ENCODE measurements around the gene WASF2.
"Not testable (repeated sequence)": the region's sequence is repeated elsewhere in the genome, so short reads cannot be mapped to it uniquely, and the experiment has no call there.

WASF2 gene

GRCh38 chr1:27489973-27490741 lies at the start of gene WASF2:
TSS of gene WASF2 (minus strand) at chr1:27490167. CDS start at chr1:27428890, 61,277 bp downstream.
- ATAC-seq, result peak; percentile 98
- no peaks in the 10 kb centered on the region for H3K9me3 Mint-ChIP-seq

GRCh38 chr1:27538793-27539192 lies 48.8 kb upstream of the WASF2 start:
- no peaks in the 10 kb centered on the region for H3K27me3 Mint-ChIP-seq
- peaks cover 17% of the 10 kb centered on the region for H3K4me1 Mint-ChIP-seq
- ATAC-seq (no peak), DNase-seq (no peak)
- no peaks in the 10 kb centered on the region for H3K9me3 Mint-ChIP-seq
- no peak overlapping the region for H3K27ac Mint-ChIP-seq
- no peak overlapping the region for H3K4me3 Mint-ChIP-seq

More at GRCh38 chr1:27489973-27490741, at the start of gene WASF2:
- peak within 1 kb of the TSS; percentile 99 to 100 for H3K27ac Mint-ChIP-seq
- DNase-seq, result peak; percentile 98
- no peaks in the 10 kb centered on the region for H3K27me3 Mint-ChIP-seq
- peak within 1 kb of the TSS; percentile 86 to 90 for H3K4me3 Mint-ChIP-seq
- H3K4me1 Mint-ChIP-seq, result peaks cover 35% of the 10 kb centered on the region

- ATAC-seq, H3K27ac Mint-ChIP-seq, H3K4me3 Mint-ChIP-seq, H3K27me3 Mint-ChIP-seq, DNase-seq, H3K9me3 Mint-ChIP-seq: not testable (repeated sequence)
- peaks cover 22% of the 10 kb centered on the region for H3K4me1 Mint-ChIP-seq
Measured at GRCh38 chr1:27538305-27538676, 48.3 kb upstream of the WASF2 start.

- Mint-ChIP-seq H3K27me3 (no peaks in the 10 kb centered on the region), H3K9me3 (no peaks in the 10 kb centered on the region), H3K4me3 (no peak overlapping the region), H3K4me1 (peaks cover 31% of the 10 kb centered on the region), H3K27ac (no peak overlapping the region)
- DNase-seq (no peak), ATAC-seq (no peak)
Measured at GRCh38 chr1:27536767-27537166, 46.8 kb upstream of the WASF2 start.

- ATAC-seq (no peak), DNase-seq (no peak)
- no peak overlapping the region for H3K4me3 Mint-ChIP-seq
- H3K27me3 Mint-ChIP-seq, result no peaks in the 10 kb centered on the region
- no peak overlapping the region for H3K27ac Mint-ChIP-seq
- H3K4me1 Mint-ChIP-seq, result peaks cover 32% of the 10 kb centered on the region
- no peaks in the 10 kb centered on the region for H3K9me3 Mint-ChIP-seq
Measured at GRCh38 chr1:27536010-27536757, 46.2 kb upstream of the WASF2 start.

- H3K27me3 Mint-ChIP-seq, result no peaks in the 10 kb centered on the region
- H3K9me3 Mint-ChIP-seq, result no peaks in the 10 kb centered on the region
- H3K4me3 Mint-ChIP-seq, result no peak overlapping the region
- H3K27ac Mint-ChIP-seq, result no peak overlapping the region
- H3K4me1 Mint-ChIP-seq, result peaks cover 27% of the 10 kb centered on the region
- ATAC-seq (no peak), DNase-seq (no peak)
Measured at GRCh38 chr1:27535386-27535785, 45.4 kb upstream of the WASF2 start.

GRCh38 chr1:27531959-27532685 lies 42.2 kb upstream of the WASF2 start:
- Mint-ChIP-seq H3K27ac (peak overlapping the region; percentile 39 to 73), H3K4me1 (peaks cover 36% of the 10 kb centered on the region), H3K9me3 (no peaks in the 10 kb centered on the region), H3K4me3 (no peak overlapping the region), H3K27me3 (no peaks in the 10 kb centered on the region)
- no peak for ATAC-seq
- no peak for DNase-seq

- H3K4me3 Mint-ChIP-seq, result no peak overlapping the region
- H3K9me3 Mint-ChIP-seq, result no peaks in the 10 kb centered on the region
- no peak for ATAC-seq
- DNase-seq, result no peak
- peak overlapping the region in 1 of 2 donors; percentile 20 for H3K27ac Mint-ChIP-seq
- H3K27me3 Mint-ChIP-seq, result no peaks in the 10 kb centered on the region
- H3K4me1 Mint-ChIP-seq, result peaks cover 55% of the 10 kb centered on the region
Measured at GRCh38 chr1:27530192-27530591, 40.2 kb upstream of the WASF2 start.

GRCh38 chr1:27529704-27530018 lies 39.7 kb upstream of the WASF2 start:
- H3K4me3 Mint-ChIP-seq, result peak overlapping the region in 1 of 2 donors; percentile 11

GRCh38 chr1:27528818-27529703 lies 39.1 kb upstream of the WASF2 start:
- ATAC-seq (no peak), DNase-seq (no peak)
- peak overlapping the region; percentile 70 to 71 for H3K4me3 Mint-ChIP-seq
- peak overlapping the region in 1 of 2 donors; percentile 69 for H3K27ac Mint-ChIP-seq
- no peaks in the 10 kb centered on the region for H3K9me3 Mint-ChIP-seq
- peaks cover 67% of the 10 kb centered on the region for H3K4me1 Mint-ChIP-seq
- H3K27me3 Mint-ChIP-seq, result no peaks in the 10 kb centered on the region

More at GRCh38 chr1:27529704-27530018, 39.7 kb upstream of the WASF2 start:
- H3K27ac Mint-ChIP-seq, result peak overlapping the region in 1 of 2 donors; percentile 69
- ATAC-seq, result no peak
- H3K27me3 Mint-ChIP-seq, result no peaks in the 10 kb centered on the region
- DNase-seq, result no peak
- peaks cover 61% of the 10 kb centered on the region for H3K4me1 Mint-ChIP-seq
- H3K9me3 Mint-ChIP-seq, result no peaks in the 10 kb centered on the region

- H3K4me1 Mint-ChIP-seq, result peaks cover 68% of the 10 kb centered on the region
- no peaks in the 10 kb centered on the region for H3K27me3 Mint-ChIP-seq
- peak; percentile 57 for ATAC-seq
- H3K9me3 Mint-ChIP-seq, result no peaks in the 10 kb centered on the region
- peak overlapping the region in 1 of 2 donors; percentile 53 for H3K27ac Mint-ChIP-seq
- peak overlapping the region; percentile 70 to 71 for H3K4me3 Mint-ChIP-seq
- DNase-seq, result peak; percentile 52 to 53
Measured at GRCh38 chr1:27527890-27528817, 38.2 kb upstream of the WASF2 start.

GRCh38 chr1:27527223-27527889 lies 37.4 kb upstream of the WASF2 start:
- Mint-ChIP-seq H3K9me3 (no peaks in the 10 kb centered on the region), H3K4me1 (peaks cover 67% of the 10 kb centered on the region), H3K27me3 (no peaks in the 10 kb centered on the region), H3K27ac (peak overlapping the region in 1 of 2 donors; percentile 35), H3K4me3 (peak overlapping the region; percentile 78 to 86)
- ATAC-seq, result no peak
- peak; percentile 40 to 43 for DNase-seq

- Mint-ChIP-seq H3K9me3 (no peaks in the 10 kb centered on the region), H3K27ac (peak overlapping the region; percentile 74 to 80), H3K27me3 (no peaks in the 10 kb centered on the region), H3K4me1 (peaks cover 67% of the 10 kb centered on the region), H3K4me3 (peak overlapping the region; percentile 78 to 86)
- DNase-seq (peak in 1 of 2 donors; percentile 43), ATAC-seq (no peak)
Measured at GRCh38 chr1:27526569-27527222, 36.7 kb upstream of the WASF2 start.

All from stimulated activated naive CD8-positive, alpha-beta T cell treated with anti-CD3 and anti-CD28 coated beads, Interleukin-15, amount 100 ng/mL, for 72 hours (primary cell).